CD4-positive, alpha-beta T cell treated with Interleukin-4 for 4 hours (primary cell): ENCODE data around the gene TPBG.
"Not testable (repeated sequence)": the region's sequence is repeated elsewhere in the genome, so short reads cannot be mapped to it uniquely, and the experiment has no call there.

Experiments
- DNase-seq: peaks from one replicate; pipeline ENCODE4 v3.0.0-alpha.2; 2020

TPBG gene

GRCh38 chr6:82380566-82381185 is 17.1 kb downstream of the TPBG start:
- DNase-seq = no peak

- DNase-seq = no peak
Measured at GRCh38 chr6:82381278-82381677, 17.7 kb downstream of the TPBG start.

GRCh38 chr6:82385102-82385501 is 21.5 kb downstream of the TPBG start:
- no peak for DNase-seq

GRCh38 chr6:82385546-82385945 is 21.9 kb downstream of the TPBG start:
- DNase-seq = no peak

- DNase-seq = no peak
Measured at GRCh38 chr6:82385961-82386360, 22.3 kb downstream of the TPBG start.

- not testable (repeated sequence) for DNase-seq
Measured at GRCh38 chr6:82394770-82395169, 31.2 kb downstream of the TPBG start.

GRCh38 chr6:82396964-82397751 is 33.5 kb downstream of the TPBG start:
- DNase-seq = no peak

GRCh38 chr6:82397962-82398692 is 34.5 kb downstream of the TPBG start:
- DNase-seq = no peak

- DNase-seq = no peak
Measured at GRCh38 chr6:82408952-82409431, 45.4 kb downstream of the TPBG start.

- no peak for DNase-seq
Measured at GRCh38 chr6:82410151-82410648, 46.6 kb downstream of the TPBG start.

GRCh38 chr6:82413868-82414267 is 50.3 kb downstream of the TPBG start:
- DNase-seq = no peak

GRCh38 chr6:82415820-82416219 is 52.2 kb downstream of the TPBG start:
- no peak for DNase-seq

- no peak for DNase-seq
Measured at GRCh38 chr6:82416346-82416745, 52.7 kb downstream of the TPBG start.
